GM12878 (cell line): ENCODE results near the gene LST1. TPM values are rescaled to one million over a fixed set of nuclear protein-coding genes. Genes with fewer than 3 reads are reported as not detected.
A peak's percentile ranks its signal among the peaks of the same experiment; 100 is the strongest.

Experiments
- BACH1 ChIP-seq: fragments of 450-650 bp; IDR thresholded peaks from 2 replicates; pipeline ENCODE4 v1.6.1; 2017; ENCODE audit warnings: mild to moderate bottlenecking, borderline replicate concordance
- CBX3 ChIP-seq: fragments of 200-600 bp; sonication (generic); IDR thresholded peaks from 2 replicates; pipeline ENCODE4 v1.6.1; 2016; ENCODE audit warnings: low read depth, borderline replicate concordance
- CHD2 ChIP-seq: IDR thresholded peaks from 2 replicates; pipeline ENCODE4 v1.6.1; 2011; ENCODE audit warnings: low read depth, low read length, improper control_type of control experiment, borderline replicate concordance
- CREB1 ChIP-seq: IDR thresholded peaks from 2 replicates; pipeline ENCODE4 v1.6.1; 2012; ENCODE audit warnings: low read depth, mild to moderate bottlenecking, inconsistent platforms
- EP300 ChIP-seq, 2 experiments: fragments of 150-350 bp in 1 of 2; IDR thresholded peaks; 2 replicates each; pipeline ENCODE4 v1.6.1; 2011 to 2012; ENCODE audit warnings: low read depth in 2 of 2, low read length in 2 of 2, borderline replicate concordance in 1 of 2, improper control_type of control experiment in 1 of 2, inconsistent platforms in 1 of 2; ENCODE audit not compliant: control insufficient read depth in 1 of 2
- HCFC1 ChIP-seq: fragments of 150-350 bp; IDR thresholded peaks from 2 replicates; pipeline ENCODE4 v1.6.1; 2014; ENCODE audit warnings: low read length
- IKZF2 ChIP-seq, 2 experiments: fragments of 450-650 bp; IDR thresholded peaks; 2 replicates each; pipeline ENCODE4 v1.6.1; 2017; ENCODE audit warnings: mild to moderate bottlenecking in 2 of 2, moderate library complexity in 2 of 2
- NBN ChIP-seq: fragments of 450-650 bp; IDR thresholded peaks from 2 replicates; pipeline ENCODE4 v1.6.1; 2016
- NFYB ChIP-seq: IDR thresholded peaks from 2 replicates; pipeline ENCODE4 v1.6.1; 2011; ENCODE audit warnings: low read depth, mild to moderate bottlenecking, low read length, improper control_type of control experiment, moderate library complexity; ENCODE audit not compliant: insufficient read depth
- NR2F1 ChIP-seq: fragments of 450-650 bp; conservative IDR thresholded peaks from 2 replicates; pipeline ENCODE4 v1.6.1; 2017; ENCODE audit warnings: mild to moderate bottlenecking
- RB1 ChIP-seq: fragments of 450-650 bp; formaldehyde crosslinking; IDR thresholded peaks from 2 replicates; pipeline ENCODE4 v1.6.1; 2017; ENCODE audit warnings: mild to moderate bottlenecking, borderline replicate concordance
- RCOR1 ChIP-seq: conservative IDR thresholded peaks from 2 replicates; pipeline ENCODE4 v1.6.1; 2012; ENCODE audit warnings: low read depth, low read length, improper control_type of control experiment
- SIX5 ChIP-seq: IDR thresholded peaks from 2 replicates; pipeline ENCODE4 v1.6.1; 2011; ENCODE audit warnings: mild to moderate bottlenecking, low read depth, low read length, moderate library complexity; ENCODE audit not compliant: severe bottlenecking
- SMAD5 ChIP-seq: IDR thresholded peaks from 2 replicates; pipeline ENCODE4 v1.6.1; 2016; ENCODE audit warnings: antibody characterized with exemption, low read depth
- SMARCA5 ChIP-seq: fragments of 450-650 bp; IDR thresholded peaks from 2 replicates; pipeline ENCODE4 v1.6.1; 2017; ENCODE audit warnings: mild to moderate bottlenecking
- SRF ChIP-seq, 2 experiments: IDR thresholded peaks; 2 replicates each; pipeline ENCODE4 v1.6.1; 2011; ENCODE audit warnings: low read depth in 2 of 2, low read length in 2 of 2, mild to moderate bottlenecking in 1 of 2, moderate library complexity in 1 of 2
- TAF1 ChIP-seq: IDR thresholded peaks from 2 replicates; pipeline ENCODE4 v1.6.1; 2011; ENCODE audit warnings: mild to moderate bottlenecking, low read depth, low read length, borderline replicate concordance
- ZNF207 ChIP-seq: fragments of 450-650 bp; IDR thresholded peaks from 2 replicates; pipeline ENCODE4 v1.6.1; 2014; ENCODE audit warnings: antibody characterized with exemption, mild to moderate bottlenecking, borderline replicate concordance
- polyA plus RNA-seq, 11 experiments: library from polyadenylated mRNA; depleted of rRNA in 4 of 11; unstranded in 6 of 11; stranded (reverse) in 5 of 11; fragments of >200 nt; fragmentation: Nextera tagmentation in 4 of 11; fragmentation: Illumina TruSeq in 1 of 11; extraction: Ambion mirVana in 4 of 11; extraction: Trizol in 1 of 11; gene quantifications; 1 replicate in 1 of 11; 2 replicates in 10 of 11; pipeline versions ENCODE4 v1.2.1 to v1.2.3, GENCODE V29; 2011 to 2016; ENCODE audit warnings: inconsistent platforms in 2 of 11, missing spikeins in 2 of 11, low read depth in 1 of 11
- total RNA-seq, 4 experiments: library from RNA; depleted of rRNA in 3 of 4; stranded (reverse); fragments of >200 nt in 3 of 4; fragmentation: Illumina TruSeq in 1 of 4; extraction: Trizol in 1 of 4; gene quantifications; 2 replicates each; pipeline versions ENCODE4 v1.2.1 to v1.2.3, GENCODE V29; 2013 to 2021
- TF ChIP-seq, protein P1 (sequence below): fragments of 450-650 bp; IDR thresholded peaks from 2 replicates; pipeline ENCODE4 v1.6.1; 2014; ENCODE audit warnings: mild to moderate bottlenecking
- TF ChIP-seq, protein P2 (sequence below): fragments of 450-650 bp; formaldehyde crosslinking; IDR thresholded peaks from 2 replicates; pipeline ENCODE4 v1.5.0; 2022; ENCODE audit warnings: mild to moderate bottlenecking, missing genetic modification characterization
- TF ChIP-seq, protein P3 (sequence below): fragments of 450-650 bp; conservative IDR thresholded peaks from 2 replicates; pipeline ENCODE4 v1.6.1; 2017; ENCODE audit warnings: mild to moderate bottlenecking, moderate library complexity
- TF ChIP-seq, protein P4 (sequence below): fragments of 450-650 bp; IDR thresholded peaks from 2 replicates; pipeline ENCODE4 v1.6.1; 2016; ENCODE audit warnings: mild to moderate bottlenecking

LST1 gene
- total and polyA plus RNA-seq, 10 of the 15 experiments (the other 5 are each of a cell fraction or from before 2014, with no cell fraction given): 4.1 to 35.5 (median 16.4) TPM

DNA sequence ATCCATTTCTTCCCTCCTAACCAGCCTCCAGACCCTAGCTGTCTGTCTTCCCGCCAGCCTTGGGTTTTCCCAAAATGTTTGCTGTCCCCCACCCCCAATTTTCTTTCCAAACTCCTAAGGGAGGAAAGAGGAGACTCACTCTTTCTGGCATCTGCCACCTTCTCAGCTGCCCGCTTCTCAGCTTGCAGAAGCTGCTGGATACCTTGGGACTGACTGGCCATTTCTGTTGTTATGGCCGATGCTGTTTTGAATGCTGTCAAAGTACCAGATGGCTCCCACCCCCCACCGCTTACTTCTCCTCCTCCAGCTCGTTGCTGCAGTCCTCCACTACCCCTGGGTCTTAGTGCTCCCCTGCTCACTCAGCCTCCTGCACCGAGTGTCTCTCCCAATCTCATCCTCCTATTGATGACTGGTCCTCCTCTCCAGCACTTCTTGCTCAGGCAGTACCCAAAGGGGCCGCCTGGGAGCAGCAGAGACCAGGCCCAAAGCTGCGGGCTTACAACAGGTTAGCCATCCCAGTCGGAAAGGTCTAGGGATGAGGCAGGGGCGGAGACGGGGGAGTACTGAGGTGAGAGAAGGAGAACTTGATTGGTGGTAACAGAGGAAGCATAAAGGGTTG is 39.6 kb upstream of the LST1 start, which contains the start of gene ATP6V1G2 (continued):
- TF ChIP-seq RCOR1 (peak; percentile 63; the same call in 1 of the 2 replicates), CHD2 (peak; percentile 25; the same call in 1 of the 2 replicates), TAF1 (peak; percentile 50; the same call in 1 of the 2 replicates), SMAD5 (no peak), IKZF2 (IDR thresholded peaks at IDR 0.05) (peak; percentile 90 to 92), CBX3 (no peak), EP300 (IDR thresholded peaks at IDR 0.05; ENCODE audit: borderline replicate concordance in 1 of 2, control insufficient read depth in 1 of 2, low read depth in 2 of 2, low read length in 2 of 2) (no peak), CREB1 (0 out of 2 replicates have a peak, but pooled peaks have one; percentile 38), BACH1 (0 out of 2 replicates have a peak, but pooled peaks have one; percentile 29), SIX5 (peak; percentile 39), SRF (IDR thresholded peaks at IDR 0.05; ENCODE audit: low read depth in 2 of 2, low read length in 2 of 2) (0 out of 4 replicates have a peak, but pooled peaks of 1 of the 2 experiments have one; percentile 62), NR2F1 (peak; percentile 41; the same call in 1 of the 2 replicates), HCFC1 (peak; percentile 57), SMARCA5 (peak; percentile 90; the same call in 1 of the 2 replicates), RB1 (peak; percentile 41; the same call in 1 of the 2 replicates), ZNF207 (peak; percentile 25; the same call in 1 of the 2 replicates), NBN (peak; percentile 72; the same call in 1 of the 2 replicates), NFYB (0 out of 2 replicates have a peak, but pooled peaks have one; percentile 25)
- TF ChIP-seq, protein P1, sequence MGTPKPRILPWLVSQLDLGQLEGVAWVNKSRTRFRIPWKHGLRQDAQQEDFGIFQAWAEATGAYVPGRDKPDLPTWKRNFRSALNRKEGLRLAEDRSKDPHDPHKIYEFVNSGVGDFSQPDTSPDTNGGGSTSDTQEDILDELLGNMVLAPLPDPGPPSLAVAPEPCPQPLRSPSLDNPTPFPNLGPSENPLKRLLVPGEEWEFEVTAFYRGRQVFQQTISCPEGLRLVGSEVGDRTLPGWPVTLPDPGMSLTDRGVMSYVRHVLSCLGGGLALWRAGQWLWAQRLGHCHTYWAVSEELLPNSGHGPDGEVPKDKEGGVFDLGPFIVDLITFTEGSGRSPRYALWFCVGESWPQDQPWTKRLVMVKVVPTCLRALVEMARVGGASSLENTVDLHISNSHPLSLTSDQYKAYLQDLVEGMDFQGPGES: 0 out of 2 replicates have a peak, but pooled peaks have one; percentile 22
- TF ChIP-seq, protein P2, sequence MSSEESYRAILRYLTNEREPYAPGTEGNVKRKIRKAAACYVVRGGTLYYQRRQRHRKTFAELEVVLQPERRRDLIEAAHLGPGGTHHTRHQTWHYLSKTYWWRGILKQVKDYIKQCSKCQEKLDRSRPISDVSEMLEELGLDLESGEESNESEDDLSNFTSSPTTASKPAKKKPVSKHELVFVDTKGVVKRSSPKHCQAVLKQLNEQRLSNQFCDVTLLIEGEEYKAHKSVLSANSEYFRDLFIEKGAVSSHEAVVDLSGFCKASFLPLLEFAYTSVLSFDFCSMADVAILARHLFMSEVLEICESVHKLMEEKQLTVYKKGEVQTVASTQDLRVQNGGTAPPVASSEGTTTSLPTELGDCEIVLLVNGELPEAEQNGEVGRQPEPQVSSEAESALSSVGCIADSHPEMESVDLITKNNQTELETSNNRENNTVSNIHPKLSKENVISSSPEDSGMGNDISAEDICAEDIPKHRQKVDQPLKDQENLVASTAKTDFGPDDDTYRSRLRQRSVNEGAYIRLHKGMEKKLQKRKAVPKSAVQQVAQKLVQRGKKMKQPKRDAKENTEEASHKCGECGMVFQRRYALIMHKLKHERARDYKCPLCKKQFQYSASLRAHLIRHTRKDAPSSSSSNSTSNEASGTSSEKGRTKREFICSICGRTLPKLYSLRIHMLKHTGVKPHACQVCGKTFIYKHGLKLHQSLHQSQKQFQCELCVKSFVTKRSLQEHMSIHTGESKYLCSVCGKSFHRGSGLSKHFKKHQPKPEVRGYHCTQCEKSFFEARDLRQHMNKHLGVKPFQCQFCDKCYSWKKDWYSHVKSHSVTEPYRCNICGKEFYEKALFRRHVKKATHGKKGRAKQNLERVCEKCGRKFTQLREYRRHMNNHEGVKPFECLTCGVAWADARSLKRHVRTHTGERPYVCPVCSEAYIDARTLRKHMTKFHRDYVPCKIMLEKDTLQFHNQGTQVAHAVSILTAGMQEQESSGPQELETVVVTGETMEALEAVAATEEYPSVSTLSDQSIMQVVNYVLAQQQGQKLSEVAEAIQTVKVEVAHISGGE (CRISPR knock-in tag): 0 out of 2 replicates have a peak, but pooled peaks have one; percentile 36
- TF ChIP-seq, protein P3, sequence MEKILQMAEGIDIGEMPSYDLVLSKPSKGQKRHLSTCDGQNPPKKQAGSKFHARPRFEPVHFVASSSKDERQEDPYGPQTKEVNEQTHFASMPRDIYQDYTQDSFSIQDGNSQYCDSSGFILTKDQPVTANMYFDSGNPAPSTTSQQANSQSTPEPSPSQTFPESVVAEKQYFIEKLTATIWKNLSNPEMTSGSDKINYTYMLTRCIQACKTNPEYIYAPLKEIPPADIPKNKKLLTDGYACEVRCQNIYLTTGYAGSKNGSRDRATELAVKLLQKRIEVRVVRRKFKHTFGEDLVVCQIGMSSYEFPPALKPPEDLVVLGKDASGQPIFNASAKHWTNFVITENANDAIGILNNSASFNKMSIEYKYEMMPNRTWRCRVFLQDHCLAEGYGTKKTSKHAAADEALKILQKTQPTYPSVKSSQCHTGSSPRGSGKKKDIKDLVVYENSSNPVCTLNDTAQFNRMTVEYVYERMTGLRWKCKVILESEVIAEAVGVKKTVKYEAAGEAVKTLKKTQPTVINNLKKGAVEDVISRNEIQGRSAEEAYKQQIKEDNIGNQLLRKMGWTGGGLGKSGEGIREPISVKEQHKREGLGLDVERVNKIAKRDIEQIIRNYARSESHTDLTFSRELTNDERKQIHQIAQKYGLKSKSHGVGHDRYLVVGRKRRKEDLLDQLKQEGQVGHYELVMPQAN: no peak
- TF ChIP-seq, protein P4, sequence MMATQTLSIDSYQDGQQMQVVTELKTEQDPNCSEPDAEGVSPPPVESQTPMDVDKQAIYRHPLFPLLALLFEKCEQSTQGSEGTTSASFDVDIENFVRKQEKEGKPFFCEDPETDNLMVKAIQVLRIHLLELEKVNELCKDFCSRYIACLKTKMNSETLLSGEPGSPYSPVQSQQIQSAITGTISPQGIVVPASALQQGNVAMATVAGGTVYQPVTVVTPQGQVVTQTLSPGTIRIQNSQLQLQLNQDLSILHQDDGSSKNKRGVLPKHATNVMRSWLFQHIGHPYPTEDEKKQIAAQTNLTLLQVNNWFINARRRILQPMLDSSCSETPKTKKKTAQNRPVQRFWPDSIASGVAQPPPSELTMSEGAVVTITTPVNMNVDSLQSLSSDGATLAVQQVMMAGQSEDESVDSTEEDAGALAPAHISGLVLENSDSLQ: 0 out of 2 replicates have a peak, but pooled peaks have one; percentile 9
